Stimulated activated CD4-positive, alpha-beta T cell treated with anti-CD3 and anti-CD28 coated beads, Interleukin-1b, Interleukin-23, amount 100 ng/mL, for 24 hours (primary cell): ENCODE measurements around the gene IGFL2.
"Not testable (repeated sequence)": the region's sequence is repeated elsewhere in the genome, so short reads cannot be mapped to it uniquely, and the experiment has no call there.

ENCODE experiments used
- DNase-seq, 4 experiments: peaks; one replicate each; pipeline ENCODE4 v3.0.0-alpha.2; 2020; ENCODE audit warnings: low read depth in 4 of 4, low spot score in 1 of 4

The IGFL2 gene

DNA sequence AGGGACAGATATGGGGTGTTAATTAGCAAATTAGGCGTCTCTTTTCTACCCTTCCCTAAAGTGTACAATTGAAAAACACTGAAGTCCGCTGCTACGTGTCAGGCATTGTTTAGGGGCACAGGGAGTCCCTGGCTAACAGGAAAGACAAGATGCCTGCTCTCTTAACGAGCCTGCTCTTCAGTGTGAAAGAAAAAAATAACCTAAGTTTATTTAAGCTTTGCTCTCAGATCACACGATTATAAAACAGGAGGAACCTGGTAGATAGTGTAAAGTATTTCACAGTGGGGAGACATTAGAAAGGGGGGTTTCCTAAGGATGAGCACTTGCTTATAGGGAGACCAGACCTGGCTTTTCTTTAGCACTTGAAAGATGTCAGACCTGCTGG, 38.7 kb downstream of the IGFL2 start:
- no peak for DNase-seq

DNA sequence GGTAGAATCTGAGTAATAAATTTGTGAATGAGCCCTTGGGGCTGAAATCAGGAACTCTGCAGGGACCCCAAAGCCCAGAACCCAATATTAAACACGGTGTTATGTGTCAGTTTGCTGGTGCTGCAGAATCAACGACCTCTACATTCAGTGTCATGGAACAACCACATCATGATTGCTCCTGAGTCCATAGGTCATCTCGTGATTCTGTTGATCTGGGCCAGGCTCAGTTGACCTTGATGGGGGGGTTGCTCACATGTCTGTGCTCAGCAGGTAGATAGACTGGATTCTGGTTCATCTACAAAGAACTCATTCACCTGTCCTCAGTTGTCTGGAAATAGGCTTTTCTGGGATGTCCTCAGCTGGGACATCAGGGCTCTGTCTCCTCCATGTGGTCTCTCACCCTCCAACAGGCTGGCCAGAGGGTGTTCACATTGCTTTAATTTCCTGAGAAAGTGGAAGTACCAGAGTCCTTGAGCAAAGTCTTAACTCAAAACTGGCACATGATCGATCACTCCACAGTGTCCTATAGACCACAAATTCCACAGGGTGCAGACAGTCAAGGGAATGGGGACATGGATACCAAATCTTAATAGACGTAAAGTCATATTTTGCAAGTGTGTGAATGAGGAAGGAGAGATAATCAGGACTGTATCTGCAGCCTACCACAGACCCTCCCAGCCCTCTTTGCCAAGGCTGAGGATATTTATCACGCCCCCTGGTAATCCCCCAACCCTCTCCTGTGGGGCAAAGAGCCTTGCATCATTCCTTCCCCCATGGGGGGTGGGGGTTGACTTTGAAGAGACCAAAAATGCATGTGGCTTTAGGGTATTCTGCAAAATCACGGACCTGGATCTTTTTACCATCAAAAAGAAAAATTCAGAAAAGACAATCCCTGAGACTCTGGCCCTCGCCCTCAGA, 42.2 kb downstream of the IGFL2 start:
- no peak for DNase-seq

DNA sequence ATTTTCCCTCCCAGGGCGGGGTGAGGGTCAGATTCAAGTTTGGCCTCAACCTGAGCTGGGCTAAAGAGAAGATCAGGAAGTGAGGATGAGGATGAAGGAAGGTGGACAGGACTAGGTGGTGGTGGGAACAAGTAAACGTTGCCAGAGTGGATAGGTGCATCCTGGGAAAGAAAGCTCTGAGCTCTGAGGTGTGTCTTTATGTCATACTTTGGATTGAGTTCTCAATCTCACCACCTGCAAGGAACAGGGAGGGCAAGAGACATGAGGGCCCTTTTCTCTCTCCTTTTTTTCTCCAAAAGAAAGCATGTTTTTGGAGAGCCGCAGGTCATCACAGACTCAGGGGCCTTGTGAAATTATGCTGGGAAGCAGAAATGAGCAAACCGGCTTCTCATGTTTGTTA, 43.3 kb downstream of the IGFL2 start:
- DNase-seq, result no peak

GRCh38 chr19:46191972-46192371, 43.9 kb downstream of the IGFL2 start:
- DNase-seq, result no peak

DNA sequence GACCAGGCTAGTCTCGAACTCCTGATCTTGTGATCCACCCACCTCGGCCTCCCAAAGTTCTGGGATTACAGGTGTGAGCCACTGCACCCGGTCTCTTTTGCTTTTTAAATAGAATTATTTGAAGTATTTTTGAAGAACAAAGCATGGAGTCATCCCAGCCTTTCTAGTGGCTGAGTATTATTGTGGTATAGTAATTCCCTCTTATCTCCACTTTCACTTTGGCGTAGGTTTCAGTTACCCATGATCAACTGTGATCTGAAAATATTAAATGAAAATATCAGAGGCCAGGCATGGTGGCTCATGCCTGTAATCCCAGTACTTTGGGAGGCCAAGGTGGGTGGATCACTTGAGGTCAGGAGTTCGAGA, 44.6 kb downstream of the IGFL2 start:
- DNase-seq, result not testable (repeated sequence)

DNA sequence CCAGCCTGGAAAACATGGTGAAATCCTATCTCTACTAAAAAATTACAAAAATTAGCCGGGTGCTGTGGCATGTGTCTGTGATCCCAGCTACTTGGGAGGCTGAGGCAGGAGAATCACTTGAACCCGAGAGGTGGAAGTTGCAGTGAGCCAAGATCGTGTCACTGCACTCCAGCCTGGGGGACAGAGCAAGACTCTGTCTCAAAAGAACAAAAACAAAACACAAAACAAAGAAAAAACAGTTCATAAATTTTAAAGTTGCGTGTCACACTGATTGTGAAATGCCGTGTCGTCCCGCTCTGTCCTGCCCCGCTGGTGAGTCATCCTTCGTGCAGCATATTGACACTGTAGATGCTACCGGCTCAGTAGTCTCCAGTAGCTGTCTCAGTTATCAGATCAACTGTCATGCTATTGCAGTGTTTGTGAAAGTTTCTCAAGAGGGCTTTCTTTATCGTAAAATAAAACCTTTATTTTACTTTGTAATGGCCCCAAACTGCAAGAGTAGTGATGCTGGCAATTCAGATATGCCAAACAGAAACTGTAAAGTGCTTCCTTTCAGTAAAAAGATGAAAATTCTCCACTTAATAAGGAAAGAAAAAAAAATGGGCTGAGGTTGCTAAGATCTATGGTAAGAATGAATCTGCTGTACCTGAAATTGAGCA, 45.1 kb downstream of the IGFL2 start:
- DNase-seq, result no peak

DNA sequence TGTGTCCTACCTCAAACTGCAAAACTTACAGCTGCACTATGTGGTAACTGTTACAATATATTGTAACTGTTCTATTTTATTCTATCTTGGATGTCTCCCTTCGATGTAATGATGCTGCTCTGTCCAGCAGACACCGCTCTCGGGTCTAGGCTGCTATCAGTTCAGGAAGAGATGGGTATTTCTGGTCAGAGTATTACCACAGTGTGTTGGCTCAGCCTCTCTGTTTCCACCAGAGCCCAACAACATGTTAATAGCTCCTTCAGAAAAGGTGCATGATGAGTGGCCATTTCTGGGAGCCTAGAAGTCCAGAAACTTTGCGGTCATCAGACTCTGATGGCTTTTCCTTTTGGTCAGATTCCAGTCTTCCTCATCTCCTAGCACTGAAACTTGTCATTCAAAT, 45.6 kb downstream of the IGFL2 start:
- no peak for DNase-seq

DNA sequence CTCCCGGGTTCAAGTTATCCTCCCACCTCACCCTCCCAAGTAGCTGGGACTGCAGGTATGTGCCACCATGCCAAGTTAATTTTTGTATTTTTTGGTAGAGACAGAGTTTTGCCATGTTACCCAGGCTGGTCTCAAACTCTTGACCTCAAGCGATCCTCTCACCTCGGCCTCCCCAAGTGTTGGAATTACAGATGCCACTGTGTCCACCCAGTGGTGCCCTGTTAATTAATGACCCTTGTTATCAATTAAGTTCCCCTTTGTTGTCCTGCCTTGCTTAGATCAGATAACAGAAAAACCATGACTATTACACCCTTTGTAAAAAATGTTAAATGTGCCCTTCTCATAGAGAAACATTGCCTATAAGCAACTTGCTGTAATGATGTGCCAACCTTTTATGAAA, 47.1 kb downstream of the IGFL2 start:
- no peak for DNase-seq

DNA sequence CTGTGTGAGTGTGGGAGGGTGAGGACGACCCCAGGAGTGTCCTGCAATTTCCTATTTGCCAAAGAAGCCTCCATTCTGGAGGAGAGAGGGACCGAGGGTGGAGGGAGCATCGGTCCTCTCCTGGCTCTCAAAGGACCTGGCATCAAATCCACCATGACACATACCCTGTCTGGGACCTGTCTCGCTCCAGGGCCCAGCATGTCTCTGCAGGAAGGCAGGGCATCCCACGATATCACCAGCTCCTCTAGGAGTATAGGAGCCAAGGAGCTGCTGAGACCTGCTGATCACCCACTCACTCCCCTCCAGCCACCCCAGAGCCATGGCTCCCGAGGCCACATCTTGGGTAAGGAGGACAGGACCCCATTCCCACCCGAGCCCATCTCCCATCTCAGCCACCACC, 47.9 kb downstream of the IGFL2 start:
- DNase-seq, result not testable (repeated sequence)

DNA sequence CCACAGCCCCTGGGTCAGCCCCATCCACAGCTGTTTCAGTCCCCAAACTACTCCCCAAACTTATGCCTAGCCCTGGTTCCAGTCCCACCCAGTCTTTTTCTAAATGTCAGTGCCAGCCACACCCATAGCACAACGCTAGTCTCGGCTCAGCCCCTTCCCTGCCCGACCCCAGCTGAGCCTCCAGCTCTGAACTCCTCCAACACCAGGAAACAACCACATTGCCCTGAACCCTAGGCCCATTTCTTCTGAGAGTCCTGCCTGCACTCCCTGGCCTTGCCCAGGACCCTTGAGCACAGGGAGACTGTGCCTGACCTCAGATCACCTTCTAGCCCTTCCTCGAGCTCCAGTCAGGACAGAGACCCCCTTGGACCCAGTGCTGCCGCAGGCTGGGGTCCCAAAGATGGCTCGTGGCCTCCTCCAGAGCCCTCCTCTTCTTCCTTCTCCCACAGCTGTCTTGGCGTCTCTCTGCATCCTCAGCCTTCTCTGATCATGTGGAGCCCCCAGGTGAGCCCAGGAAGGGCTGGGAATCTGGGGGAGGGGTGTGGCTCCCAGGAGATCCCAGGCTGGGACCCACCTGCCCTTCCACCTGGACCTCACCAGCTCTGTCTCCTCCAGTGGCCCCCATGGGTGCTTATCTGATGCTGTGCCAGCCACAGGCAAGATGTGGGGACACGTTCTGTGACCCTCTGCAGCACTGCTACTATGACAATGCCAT, 48.5 kb downstream of the IGFL2 start:
- DNase-seq, result no peak

GRCh38 chr19:46197314-46198070, 49.5 kb downstream of the IGFL2 start:
- DNase-seq, result no peak

- no peak for DNase-seq
These were observed 50.7 kb downstream of the IGFL2 start for GRCh38 chr19:46198756-46199155.

GRCh38 chr19:46201454-46202310, 53.6 kb downstream of the IGFL2 start:
- DNase-seq, result no peak

GRCh38 chr19:46202426-46202825, 54.4 kb downstream of the IGFL2 start:
- no peak for DNase-seq

DNA sequence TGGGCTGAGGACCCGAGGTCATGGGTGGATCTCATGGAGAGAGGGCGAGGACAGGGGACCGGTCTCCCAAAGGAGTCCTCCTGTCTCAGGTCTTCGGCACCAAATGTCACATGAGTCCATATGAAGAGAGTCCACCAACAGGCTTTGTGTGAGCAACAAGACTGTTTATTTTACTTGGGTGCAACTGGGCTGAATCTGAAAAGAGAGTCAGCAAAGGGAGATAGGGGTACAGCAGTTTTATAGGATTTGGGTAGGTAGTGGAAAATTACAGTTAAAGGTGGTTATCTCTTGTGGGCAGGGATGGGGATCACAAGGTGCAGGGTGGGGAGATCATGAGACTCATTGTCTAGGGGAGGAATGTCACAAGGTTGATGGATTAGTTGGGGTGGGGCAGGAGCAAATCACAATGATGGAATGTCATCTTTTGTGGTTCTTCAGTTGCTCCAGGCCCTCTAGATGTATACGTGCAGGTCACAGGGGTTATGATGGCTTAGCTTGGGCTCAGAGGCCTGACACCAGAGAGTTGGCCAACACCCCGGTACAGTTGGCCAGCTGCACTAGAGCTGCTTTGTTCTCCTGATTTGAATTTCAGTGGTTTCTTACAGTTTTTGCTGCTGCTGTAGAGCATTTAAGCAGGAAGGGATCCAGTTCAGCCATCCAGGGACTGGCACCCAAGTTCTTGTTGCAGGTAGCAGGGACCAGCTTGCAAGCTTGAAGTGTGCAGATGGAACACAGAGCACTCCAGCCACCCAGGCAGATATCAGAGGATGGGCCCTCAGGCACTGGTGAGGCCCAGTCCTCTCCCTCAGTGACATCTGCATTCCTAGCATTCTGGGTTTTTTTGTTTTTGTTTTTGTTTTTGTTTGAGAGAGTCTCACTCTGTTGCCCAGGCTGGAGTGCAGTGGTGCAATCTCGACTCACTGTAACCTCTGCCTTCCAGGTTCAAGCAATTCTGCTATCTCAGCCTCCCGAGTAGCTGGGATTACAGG, 55.1 kb downstream of the IGFL2 start:
- DNase-seq, result no peak

GRCh38 chr19:46204008-46204407, 56.0 kb downstream of the IGFL2 start:
- no peak for DNase-seq

- DNase-seq, result no peak
These were observed 57.3 kb downstream of the IGFL2 start for GRCh38 chr19:46205183-46205984.

GRCh38 chr19:46206176-46206575, 58.1 kb downstream of the IGFL2 start:
- DNase-seq, result no peak
